Measurements from ENCODE around the gene PRTN3. TPM values are rescaled to one million over a fixed set of nuclear protein-coding genes. Genes with fewer than 3 reads are reported as not detected.

PRTN3 gene
- polyA plus RNA-seq, 1 donor (not counting 4 experiments of a cell fraction or from before 2014, with no cell fraction given), result not detected

GRCh38 chr19:827314-827709 lies 13.5 kb upstream of the PRTN3 start:
- no peak overlapping the region for H3K4me3 ChIP-seq (ENCODE audit: control insufficient read depth in 2 of 3, extremely low read depth in 1 of 3, insufficient read depth in 2 of 3, low read depth in 1 of 3, low read length in 3 of 3)
- no peak overlapping the region for H3K9ac ChIP-seq (ENCODE audit: control insufficient read depth, extremely low read depth, insufficient read depth, low read length)
- no peak overlapping the region for H3K27ac ChIP-seq (ENCODE audit: control insufficient read depth, insufficient read depth, low read length)
- DNase-seq (ENCODE audit: low read depth, low spot score) (no peak), FAIRE-seq (no peak)
- dilution Hi-C loops (cut with MboI; ENCODE audit: extremely low pct_ligation_motif_present, low sequenced_read_pairs), result no loop called here
- no peaks in the 10 kb centered on the region for H3K9me3 ChIP-seq (ENCODE audit: control insufficient read depth, low read depth, low read length)
- no peak overlapping the region for H3K4me2 ChIP-seq (ENCODE audit: control insufficient read depth, extremely low read depth, insufficient read depth, low read depth, low read length)
- no peak overlapping the region for H2AFZ ChIP-seq (ENCODE audit: control insufficient read depth, low read length)
- no peaks in the 10 kb centered on the region for H3K36me3 ChIP-seq (ENCODE audit: control insufficient read depth in 2 of 2, extremely low read depth in 1 of 2, insufficient read depth in 2 of 2, low read length in 2 of 2)
- TF ChIP-seq CTCF (optimal IDR thresholded peaks at IDR 0.05 in 1 of 3, IDR thresholded peaks at IDR 0.05 in 1 of 3, conservative IDR thresholded peaks at IDR 0.05 in 1 of 3; ENCODE audit: extremely low read depth in 1 of 3, insufficient read depth in 2 of 3, low read length in 3 of 3) (no peak), EZH2 (IDR thresholded peaks at IDR 0.05; ENCODE audit: low read length) (no peak)
- peaks cover 12% of the 10 kb centered on the region for H3K27me3 ChIP-seq (ENCODE audit: control insufficient read depth, extremely low read depth, insufficient read depth, low read length)
- no peaks in the 10 kb centered on the region for H3K9me1 ChIP-seq (ENCODE audit: control insufficient read depth, extremely low read depth, insufficient read depth, low read length)
- H3K79me2 ChIP-seq (ENCODE audit: control insufficient read depth, insufficient read depth, low read length), result no peaks in the 10 kb centered on the region
- no peaks in the 10 kb centered on the region for H4K20me1 ChIP-seq (ENCODE audit: control insufficient read depth, extremely low read depth, insufficient read depth, low read length)
- H3K4me1 ChIP-seq (ENCODE audit: control insufficient read depth, extremely low read depth, insufficient read depth, low read length), result no peaks in the 10 kb centered on the region

- Histone ChIP-seq H3K27me3 (ENCODE audit: control insufficient read depth, extremely low read depth, insufficient read depth, low read length) (peaks cover 9% of the 10 kb centered on the region), H4K20me1 (ENCODE audit: control insufficient read depth, extremely low read depth, insufficient read depth, low read length) (no peaks in the 10 kb centered on the region), H3K27ac (ENCODE audit: control insufficient read depth, insufficient read depth, low read length) (no peak within 1 kb of the TSS), H3K9me1 (ENCODE audit: control insufficient read depth, extremely low read depth, insufficient read depth, low read length) (no peaks in the 10 kb centered on the region), H3K4me3 (ENCODE audit: control insufficient read depth in 2 of 3, extremely low read depth in 1 of 3, insufficient read depth in 2 of 3, low read depth in 1 of 3, low read length in 3 of 3) (no peak within 1 kb of the TSS), H3K79me2 (ENCODE audit: control insufficient read depth, insufficient read depth, low read length) (no peaks in the 10 kb centered on the region), H2AFZ (ENCODE audit: control insufficient read depth, low read length) (no peak within 1 kb of the TSS), H3K4me1 (ENCODE audit: control insufficient read depth, extremely low read depth, insufficient read depth, low read length) (no peaks in the 10 kb centered on the region), H3K9ac (ENCODE audit: control insufficient read depth, extremely low read depth, insufficient read depth, low read length) (no peak within 1 kb of the TSS), H3K4me2 (ENCODE audit: control insufficient read depth, extremely low read depth, insufficient read depth, low read depth, low read length) (no peak within 1 kb of the TSS), H3K36me3 (ENCODE audit: control insufficient read depth in 2 of 2, extremely low read depth in 1 of 2, insufficient read depth in 2 of 2, low read length in 2 of 2) (no peaks in the 10 kb centered on the region), H3K9me3 (ENCODE audit: control insufficient read depth, low read depth, low read length) (no peaks in the 10 kb centered on the region)
- DNase-seq (ENCODE audit: low read depth, low spot score) (no peak), FAIRE-seq (no peak)
- dilution Hi-C loops (cut with MboI; ENCODE audit: extremely low pct_ligation_motif_present, low sequenced_read_pairs), result no loop called here
- TF ChIP-seq CTCF (optimal IDR thresholded peaks at IDR 0.05 in 1 of 3, IDR thresholded peaks at IDR 0.05 in 1 of 3, conservative IDR thresholded peaks at IDR 0.05 in 1 of 3; ENCODE audit: extremely low read depth in 1 of 3, insufficient read depth in 2 of 3, low read length in 3 of 3), result no peak
- TF ChIP-seq EZH2 (IDR thresholded peaks at IDR 0.05; ENCODE audit: low read length), result no peak
Observed at GRCh38 chr19:827710-828321, 13.0 kb upstream of the PRTN3 start, which contains the start of gene AZU1. Gene AZU1 (plus strand): TSS chr19:827837. CDS start chr19:827847, 10 bp downstream.
